ENCODE results near the gene EXT2. TPM values are rescaled to one million over a fixed set of nuclear protein-coding genes. Genes with fewer than 3 reads are reported as not detected.

The EXT2 gene
- total RNA-seq, 2 donors from 2014 or later, result 47.7 to 60.3 TPM

- DNase-seq, result no peak
- Mint-ChIP-seq H3K4me1 (peaks cover 2% of the 10 kb centered on the region), H3K36me3 (ENCODE audit: low read depth) (no peaks in the 10 kb centered on the region), H3K27me3 (ENCODE audit: insufficient read depth) (no peaks in the 10 kb centered on the region), H3K9me3 (no peaks in the 10 kb centered on the region), H3K27ac (no peak overlapping the region), H3K4me3 (no peak overlapping the region)
- Histone ChIP-seq H3K27me3 (ENCODE audit: control insufficient read depth, insufficient read depth, low read length, poor library complexity, severe bottlenecking) (no peaks in the 10 kb centered on the region), H3K36me3 (ENCODE audit: control insufficient read depth, insufficient read depth, low read length) (no peaks in the 10 kb centered on the region), H3K9me3 (ENCODE audit: control insufficient read depth, low read length) (no peaks in the 10 kb centered on the region), H3K4me3 (ENCODE audit: low read length) (no peak overlapping the region), H3K4me1 (ENCODE audit: control insufficient read depth, insufficient read depth, low read length) (no peaks in the 10 kb centered on the region), H3K27ac (ENCODE audit: low read depth, low read length) (no peak overlapping the region), H3K9ac (ENCODE audit: extremely low read depth, low read length, poor library complexity, severe bottlenecking) (no peak overlapping the region)
- WGBS, 2 experiments (ENCODE audit: insufficient coverage in 1 of 2, insufficient read length in 1 of 2), result 92% methylated on average over 6 of the region's 6 CpGs
- no peak for TF ChIP-seq CTCF (conservative IDR thresholded peaks at IDR 0.05)
Observed at GRCh38 chr11:44228379-44228778, 132.9 kb downstream of the EXT2 start.

GRCh38 chr11:44229098-44229497 is 133.6 kb downstream of the EXT2 start:
- no peak overlapping the region for H3K9ac ChIP-seq (ENCODE audit: extremely low read depth, low read length, poor library complexity, severe bottlenecking)
- Mint-ChIP-seq H3K9me3 (no peaks in the 10 kb centered on the region), H3K4me1 (peaks cover 2% of the 10 kb centered on the region), H3K27me3 (ENCODE audit: insufficient read depth) (no peaks in the 10 kb centered on the region), H3K27ac (no peak overlapping the region), H3K4me3 (no peak overlapping the region), H3K36me3 (ENCODE audit: low read depth) (no peaks in the 10 kb centered on the region)
- H3K9me3 ChIP-seq (ENCODE audit: control insufficient read depth, low read length), result no peaks in the 10 kb centered on the region
- no peak overlapping the region for H3K4me3 ChIP-seq (ENCODE audit: low read length)
- TF ChIP-seq CTCF (conservative IDR thresholded peaks at IDR 0.05), result no peak
- H3K4me1 ChIP-seq (ENCODE audit: control insufficient read depth, insufficient read depth, low read length), result no peaks in the 10 kb centered on the region
- H3K27ac ChIP-seq (ENCODE audit: low read depth, low read length), result no peak overlapping the region
- no peaks in the 10 kb centered on the region for H3K27me3 ChIP-seq (ENCODE audit: control insufficient read depth, insufficient read depth, low read length, poor library complexity, severe bottlenecking)
- WGBS, 2 experiments (ENCODE audit: insufficient coverage in 1 of 2, insufficient read length in 1 of 2), result 97 to 98% methylated on average over 4 of the region's 4 CpGs
- no peak for DNase-seq
- H3K36me3 ChIP-seq (ENCODE audit: control insufficient read depth, insufficient read depth, low read length), result no peaks in the 10 kb centered on the region

- no peak for DNase-seq
- no peak overlapping the region for H3K27ac Mint-ChIP-seq
Observed at GRCh38 chr11:44229624-44230023, 134.1 kb downstream of the EXT2 start.

More at GRCh38 chr11:44229624-44230023, 134.1 kb downstream of the EXT2 start:
- Histone ChIP-seq H3K9ac (ENCODE audit: extremely low read depth, low read length, poor library complexity, severe bottlenecking) (no peak overlapping the region), H3K4me3 (ENCODE audit: low read length) (no peak overlapping the region), H3K9me3 (ENCODE audit: control insufficient read depth, low read length) (no peaks in the 10 kb centered on the region), H3K36me3 (ENCODE audit: control insufficient read depth, insufficient read depth, low read length) (no peaks in the 10 kb centered on the region), H3K27ac (ENCODE audit: low read depth, low read length) (no peak overlapping the region), H3K27me3 (ENCODE audit: control insufficient read depth, insufficient read depth, low read length, poor library complexity, severe bottlenecking) (no peaks in the 10 kb centered on the region), H3K4me1 (ENCODE audit: control insufficient read depth, insufficient read depth, low read length) (no peaks in the 10 kb centered on the region)
- no peak overlapping the region for H3K4me3 Mint-ChIP-seq
- no peaks in the 10 kb centered on the region for H3K9me3 Mint-ChIP-seq
- no peak for TF ChIP-seq CTCF (conservative IDR thresholded peaks at IDR 0.05)
- no peaks in the 10 kb centered on the region for H3K27me3 Mint-ChIP-seq (ENCODE audit: insufficient read depth)
- H3K4me1 Mint-ChIP-seq, result peaks cover 2% of the 10 kb centered on the region
- WGBS, 2 experiments (ENCODE audit: insufficient coverage in 1 of 2, insufficient read length in 1 of 2), result 97 to 100% methylated on average over 2 of the region's 3 CpGs
- no peaks in the 10 kb centered on the region for H3K36me3 Mint-ChIP-seq (ENCODE audit: low read depth)

Measured in endodermal cell (in vitro differentiated cells).